Activated CD4-positive, alpha-beta T cell treated with anti-CD3 and anti-CD28 coated beads, Interleukin-2, Interleukin-4, amounts not matched to agents 100 ng/mL and 50 ng/mL, durations not matched to agents 16 hours and 8 hours (primary cell): ENCODE measurements around the gene IRS4.

ENCODE experiments used
- DNase-seq: peaks from one replicate; pipeline ENCODE4 v3.0.0-alpha.2; 2020; ENCODE audit warnings: low spot score

IRS4 gene

GRCh38 chrX:108736509-108737479 is at the start of gene IRS4:
Gene IRS4 (minus strand): TSS chrX:108736563.
- DNase-seq, result no peak

DNA sequence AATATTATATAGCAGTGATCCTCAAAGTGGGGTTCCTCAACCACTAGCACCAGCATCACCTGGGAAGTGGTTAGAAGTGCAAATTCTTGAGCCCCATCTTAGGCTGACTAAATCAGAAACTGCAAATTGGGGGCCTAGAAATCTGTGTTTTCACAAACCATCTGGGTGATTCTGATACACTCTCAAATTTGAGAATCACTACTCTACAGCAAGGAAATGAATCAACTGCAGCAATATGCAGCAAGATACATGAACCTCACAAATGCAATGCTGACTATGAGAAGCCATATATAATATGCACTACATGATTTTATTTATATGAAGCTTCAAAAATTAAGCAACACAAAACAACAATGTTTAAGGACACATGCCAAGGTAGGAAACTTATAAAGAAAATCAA is 36.2 kb upstream of the IRS4 start:
- DNase-seq, result no peak

DNA sequence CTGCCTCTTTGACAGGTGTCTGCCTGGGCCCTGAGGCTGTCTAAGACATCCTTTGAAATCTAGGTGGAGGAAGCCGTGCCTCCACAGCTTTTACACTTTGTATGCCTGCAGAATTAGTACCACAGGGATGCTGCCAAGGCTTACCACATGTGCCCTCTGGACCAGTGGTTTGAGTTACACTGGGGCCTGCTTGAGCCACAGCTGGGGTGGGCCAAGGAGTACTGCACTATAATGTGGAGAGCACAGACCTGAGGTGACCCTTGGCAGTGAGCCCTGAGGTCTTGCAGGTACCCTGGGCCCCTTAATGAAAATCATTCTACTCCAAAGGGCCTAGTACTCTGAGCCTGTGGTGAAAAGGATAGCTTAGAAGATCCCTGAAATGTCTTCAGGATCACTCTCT is 27.2 kb upstream of the IRS4 start:
- DNase-seq, result no peak

- no peak for DNase-seq
Observed at GRCh38 chrX:108740299-108740774, 4.0 kb upstream of the IRS4 start.

GRCh38 chrX:108737754-108738153 is 1.4 kb upstream of the IRS4 start:
- DNase-seq, result no peak

DNA sequence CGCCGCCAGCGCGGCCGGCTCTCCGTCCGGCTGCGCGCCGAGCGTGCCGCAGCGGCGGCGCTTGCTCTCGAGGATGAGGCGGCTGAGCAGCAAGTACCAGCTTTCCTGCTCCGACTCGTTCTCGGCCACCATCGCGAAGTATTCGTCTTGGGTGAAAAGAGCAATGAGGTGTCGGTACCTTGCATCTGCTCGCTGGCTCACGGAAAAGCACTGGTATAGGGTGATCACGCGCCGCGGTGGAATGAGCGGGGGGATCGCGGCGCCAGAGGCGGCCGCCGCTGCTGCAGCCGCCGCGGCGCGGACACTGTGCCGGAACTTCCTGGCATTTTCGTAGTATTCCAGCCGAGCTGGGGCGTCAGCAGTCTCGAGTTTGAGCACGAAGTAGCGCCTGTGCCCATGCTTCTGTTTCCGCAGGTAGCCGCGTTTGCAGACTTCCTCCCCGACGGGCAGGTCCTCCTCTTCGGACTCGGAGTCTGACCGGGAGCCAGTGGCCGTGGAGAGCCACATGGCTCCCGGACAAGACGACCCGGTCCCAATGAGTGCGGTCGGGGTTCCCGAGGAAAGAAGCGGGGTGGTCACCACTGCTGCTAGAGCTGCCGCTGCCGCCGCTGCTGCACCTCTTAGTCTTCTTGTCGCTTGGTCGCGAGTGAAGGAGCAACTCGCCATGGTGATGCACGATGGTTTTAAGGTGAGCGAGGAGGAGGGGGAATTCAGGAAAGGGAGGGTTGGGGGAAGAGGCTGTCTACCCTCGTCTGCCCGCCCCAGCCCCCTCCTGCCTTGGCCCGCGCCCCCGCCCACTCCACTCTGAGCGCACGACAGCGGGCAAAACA is 469 bp downstream of the IRS4 start:
- no peak for DNase-seq

DNA sequence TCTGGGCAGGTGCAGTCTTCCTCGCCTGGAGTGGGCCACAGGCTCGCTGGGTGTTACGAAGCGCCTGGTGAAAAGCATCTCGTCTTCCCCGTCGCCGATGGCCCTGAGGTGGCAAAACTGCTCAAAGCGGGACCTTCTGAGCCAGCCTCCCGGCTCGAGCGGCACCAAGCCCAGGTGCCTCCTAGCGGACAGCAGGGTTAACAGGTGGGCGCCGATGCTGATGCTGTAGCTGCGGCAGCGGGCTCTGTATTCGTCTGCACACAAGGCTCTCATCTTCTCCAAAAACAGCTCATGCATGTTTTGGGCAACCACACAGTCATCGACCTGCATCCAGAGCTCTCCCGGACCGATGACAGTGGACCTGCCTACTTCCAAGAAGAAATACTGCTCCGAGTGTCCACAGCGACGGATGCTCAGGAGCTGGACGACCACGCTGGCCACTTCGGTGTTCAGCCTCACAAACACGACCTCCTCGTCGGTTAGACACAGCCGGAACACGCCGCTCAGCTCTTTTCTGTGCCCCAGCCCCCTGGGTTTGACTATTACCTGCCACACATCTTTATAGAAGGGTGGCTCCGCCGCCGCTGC is 1.2 kb downstream of the IRS4 start:
- no peak for DNase-seq

DNA sequence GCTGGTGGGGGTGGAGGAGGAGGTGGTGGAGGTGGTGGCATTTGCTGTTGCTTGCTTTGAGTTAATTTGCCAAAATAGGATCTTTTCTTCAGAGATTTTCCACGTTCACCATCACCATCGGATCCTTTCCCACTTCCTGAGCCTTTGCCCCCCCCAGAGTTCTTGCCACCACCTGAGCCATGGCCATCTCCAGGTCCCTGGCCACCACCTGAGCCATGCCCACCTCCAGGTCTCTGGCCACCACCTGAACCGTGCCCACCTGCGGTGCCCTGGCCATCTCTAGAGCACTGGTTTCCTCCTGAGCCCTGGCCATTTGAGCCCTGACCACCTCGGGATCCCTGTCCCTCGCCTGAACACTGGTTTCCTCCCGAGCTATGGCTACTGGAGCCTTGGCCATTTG is 1.9 kb downstream of the IRS4 start:
- DNase-seq, result no peak

DNA sequence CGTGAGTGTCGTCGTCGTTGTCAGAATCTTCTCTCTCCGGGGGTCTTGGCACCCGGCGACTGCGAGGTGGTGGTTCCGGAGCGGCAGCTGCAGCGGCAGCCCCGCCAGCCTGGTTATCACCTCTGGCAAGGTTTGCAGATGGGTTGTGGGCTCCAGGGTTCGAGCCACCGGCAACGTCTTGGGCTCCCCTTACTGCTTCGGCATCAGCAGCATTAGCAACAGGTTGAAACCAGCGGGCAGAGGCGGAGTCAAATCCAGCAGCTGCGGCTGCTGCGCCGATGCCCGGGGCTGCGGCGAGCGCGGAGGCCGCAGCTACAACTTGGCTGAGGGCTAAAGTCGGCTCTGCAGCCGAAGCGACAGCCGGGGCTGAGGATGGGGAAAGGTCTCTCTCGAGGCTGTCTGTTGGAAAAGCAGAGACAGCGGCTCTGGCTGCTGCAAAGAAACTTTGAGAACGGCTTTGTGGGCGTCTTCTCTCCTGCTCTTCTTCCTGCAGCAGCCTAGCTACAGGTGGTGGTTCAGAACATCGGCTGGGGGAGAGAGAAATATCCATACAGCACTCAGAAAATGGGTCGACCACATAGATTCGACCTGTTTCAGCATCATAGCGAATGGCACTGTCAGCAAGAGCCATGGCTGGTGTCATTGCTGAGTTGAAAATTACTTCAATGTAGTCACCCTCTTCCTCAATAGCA is 3.6 kb downstream of the IRS4 start:
- no peak for DNase-seq

DNA sequence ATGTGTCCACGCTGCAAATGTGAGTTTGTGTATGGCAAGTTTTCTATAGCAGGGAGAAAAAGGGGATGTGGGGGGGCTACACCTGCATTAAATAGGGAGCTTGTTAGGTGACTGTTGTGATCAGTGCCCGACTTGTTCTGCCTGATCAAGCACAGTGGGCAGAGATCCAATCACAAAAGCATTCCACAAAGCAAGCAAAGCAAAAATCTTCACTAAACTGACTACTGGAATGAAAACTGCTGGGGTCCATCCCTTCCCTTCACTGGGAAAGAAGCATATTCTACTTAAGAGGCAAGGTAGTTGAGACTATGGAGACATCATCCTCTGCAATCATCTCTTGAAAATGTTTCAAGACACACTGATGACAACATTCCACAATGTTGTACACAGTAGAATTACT is 5.2 kb downstream of the IRS4 start:
- DNase-seq, result no peak

DNA sequence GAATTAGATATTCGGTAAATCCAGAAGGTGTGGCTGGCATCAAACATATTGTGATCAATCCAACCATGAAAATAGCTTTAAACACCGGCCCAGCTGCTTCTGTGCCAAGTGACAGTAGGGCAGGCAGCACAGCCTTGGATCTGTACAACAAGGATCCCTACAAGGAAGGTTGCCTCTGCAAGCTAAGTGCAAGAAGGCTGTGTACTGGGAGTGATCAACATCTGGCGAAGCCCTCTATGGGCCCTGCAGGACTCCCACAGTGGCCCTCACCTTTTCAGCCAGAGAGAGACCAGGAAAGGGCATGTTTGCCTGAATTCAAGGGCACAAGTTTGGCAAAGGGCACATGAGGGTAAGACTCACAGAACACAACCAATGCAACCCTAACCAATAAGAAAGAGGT is 9.6 kb downstream of the IRS4 start:
- DNase-seq, result no peak

- DNase-seq, result no peak
Observed at GRCh38 chrX:108722561-108722960, 13.8 kb downstream of the IRS4 start.

GRCh38 chrX:108712886-108713285 is 23.5 kb downstream of the IRS4 start:
- no peak for DNase-seq

DNA sequence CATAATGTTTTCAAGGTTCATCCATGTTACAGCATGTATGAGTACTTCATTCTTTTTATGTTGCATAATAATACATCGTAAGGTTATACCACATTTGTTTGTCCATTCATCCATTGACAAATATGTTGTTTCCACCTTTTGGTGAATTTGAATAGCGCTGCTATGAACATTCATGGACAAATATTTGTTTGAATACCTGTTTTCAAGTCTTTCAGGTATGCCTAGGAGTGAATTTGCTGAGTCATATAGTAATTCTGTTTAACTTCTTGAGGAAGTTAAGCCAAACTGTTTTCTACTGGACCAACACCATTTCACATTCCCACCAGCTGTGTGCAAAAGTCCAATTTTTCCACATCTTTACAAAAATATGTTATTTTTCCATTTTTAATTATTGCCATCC is 31.5 kb downstream of the IRS4 start:
- DNase-seq, result no peak

- no peak for DNase-seq
Observed at GRCh38 chrX:108702530-108702929, 33.8 kb downstream of the IRS4 start.

- DNase-seq, result no peak
Observed at GRCh38 chrX:108701633-108702032, 34.7 kb downstream of the IRS4 start.

- DNase-seq, result peak; percentile 33
Observed at GRCh38 chrX:108699368-108699767, 37.0 kb downstream of the IRS4 start.

GRCh38 chrX:108696690-108697089 is 39.7 kb downstream of the IRS4 start:
- no peak for DNase-seq
